ENCODE measurements around the gene TMEM184C. TPM values are rescaled to one million over a fixed set of nuclear protein-coding genes. Genes with fewer than 3 reads are reported as not detected.

TMEM184C gene
- total RNA-seq, 2 donors from 2014 or later: 30.3 to 35.7 TPM

GRCh38 chr4:147596377-147596776 is 20.8 kb upstream of the TMEM184C start:
- Mint-ChIP-seq H3K4me3 (no peak overlapping the region), H3K4me1 (peaks cover 9% of the 10 kb centered on the region)

GRCh38 chr4:147596981-147597380 is 20.2 kb upstream of the TMEM184C start:
- no peak overlapping the region for H3K4me3 ChIP-seq (ENCODE audit: low read length)
- Mint-ChIP-seq H3K9me3 (peaks cover 2% of the 10 kb centered on the region), H3K27me3 (ENCODE audit: insufficient read depth) (no peaks in the 10 kb centered on the region), H3K4me1 (peaks cover 9% of the 10 kb centered on the region), H3K36me3 (ENCODE audit: low read depth) (no peaks in the 10 kb centered on the region), H3K27ac (no peak overlapping the region), H3K4me3 (no peak overlapping the region)
- H3K27ac ChIP-seq (ENCODE audit: low read depth, low read length): no peak overlapping the region
- TF ChIP-seq CTCF (conservative IDR thresholded peaks at IDR 0.05): no peak
- no peak overlapping the region for H3K9ac ChIP-seq (ENCODE audit: extremely low read depth, low read length, poor library complexity, severe bottlenecking)
- WGBS, 2 experiments (ENCODE audit: insufficient coverage in 1 of 2, insufficient read length in 1 of 2): 100% methylated on average over 1 of the region's 1 CpG; no CpG with 5 or more reads in 1 of the 2 experiments
- peaks cover 7% of the 10 kb centered on the region for H3K4me1 ChIP-seq (ENCODE audit: control insufficient read depth, insufficient read depth, low read length)
- no peaks in the 10 kb centered on the region for H3K36me3 ChIP-seq (ENCODE audit: control insufficient read depth, insufficient read depth, low read length)
- DNase-seq: no peak
- H3K27me3 ChIP-seq (ENCODE audit: control insufficient read depth, insufficient read depth, low read length, poor library complexity, severe bottlenecking): no peaks in the 10 kb centered on the region
- no peaks in the 10 kb centered on the region for H3K9me3 ChIP-seq (ENCODE audit: control insufficient read depth, low read length)

More at GRCh38 chr4:147596377-147596776, 20.8 kb upstream of the TMEM184C start:
- Mint-ChIP-seq H3K27ac (no peak overlapping the region), H3K9me3 (peaks cover 2% of the 10 kb centered on the region), H3K27me3 (ENCODE audit: insufficient read depth) (no peaks in the 10 kb centered on the region), H3K36me3 (ENCODE audit: low read depth) (no peaks in the 10 kb centered on the region)
- Histone ChIP-seq H3K4me1 (ENCODE audit: control insufficient read depth, insufficient read depth, low read length) (peaks cover 7% of the 10 kb centered on the region), H3K27me3 (ENCODE audit: control insufficient read depth, insufficient read depth, low read length, poor library complexity, severe bottlenecking) (no peaks in the 10 kb centered on the region), H3K4me3 (ENCODE audit: low read length) (no peak overlapping the region), H3K36me3 (ENCODE audit: control insufficient read depth, insufficient read depth, low read length) (no peaks in the 10 kb centered on the region), H3K9ac (ENCODE audit: extremely low read depth, low read length, poor library complexity, severe bottlenecking) (no peak overlapping the region), H3K27ac (ENCODE audit: low read depth, low read length) (no peak overlapping the region), H3K9me3 (ENCODE audit: control insufficient read depth, low read length) (no peaks in the 10 kb centered on the region)
- no peak for DNase-seq
- 86 to 93% methylated on average over 1 of the region's 1 CpG for WGBS, 2 experiments (ENCODE audit: insufficient coverage in 1 of 2, insufficient read length in 1 of 2)
- peak; percentile 29 for TF ChIP-seq CTCF (conservative IDR thresholded peaks at IDR 0.05)

GRCh38 chr4:147597561-147597960 is 19.6 kb upstream of the TMEM184C start:
- 97 to 100% methylated on average over 1 to 2 of the region's 2 CpGs for WGBS, 2 experiments (ENCODE audit: insufficient coverage in 1 of 2, insufficient read length in 1 of 2)
- Mint-ChIP-seq H3K27me3 (ENCODE audit: insufficient read depth) (no peaks in the 10 kb centered on the region), H3K4me3 (no peak overlapping the region), H3K27ac (no peak overlapping the region), H3K9me3 (peaks cover 2% of the 10 kb centered on the region), H3K4me1 (peaks cover 9% of the 10 kb centered on the region), H3K36me3 (ENCODE audit: low read depth) (no peaks in the 10 kb centered on the region)
- H3K36me3 ChIP-seq (ENCODE audit: control insufficient read depth, insufficient read depth, low read length): no peaks in the 10 kb centered on the region
- no peaks in the 10 kb centered on the region for H3K27me3 ChIP-seq (ENCODE audit: control insufficient read depth, insufficient read depth, low read length, poor library complexity, severe bottlenecking)
- TF ChIP-seq CTCF (conservative IDR thresholded peaks at IDR 0.05): no peak
- peaks cover 7% of the 10 kb centered on the region for H3K4me1 ChIP-seq (ENCODE audit: control insufficient read depth, insufficient read depth, low read length)
- no peak overlapping the region for H3K4me3 ChIP-seq (ENCODE audit: low read length)
- DNase-seq: no peak
- no peak overlapping the region for H3K9ac ChIP-seq (ENCODE audit: extremely low read depth, low read length, poor library complexity, severe bottlenecking)
- no peak overlapping the region for H3K27ac ChIP-seq (ENCODE audit: low read depth, low read length)
- H3K9me3 ChIP-seq (ENCODE audit: control insufficient read depth, low read length): no peaks in the 10 kb centered on the region
